GM12878 (cell line): ENCODE data around the gene PARVA.
"Not testable (repeated sequence)": the region's sequence is repeated elsewhere in the genome, so short reads cannot be mapped to it uniquely, and the experiment has no call there.

Experiments used
- CTCF ChIP-seq, 3 experiments: IDR thresholded peaks in 2 of 3; conservative IDR thresholded peaks in 1 of 3; 2 replicates each; pipeline ENCODE4 v1.5.1; 2011; ENCODE audit warnings: low read depth in 3 of 3, low read length in 3 of 3, mild to moderate bottlenecking in 3 of 3, control low read depth in 2 of 3, moderate library complexity in 2 of 3, inconsistent platforms in 1 of 3, mixed read lengths in 1 of 3; ENCODE audit not compliant: control insufficient read depth in 2 of 3, insufficient read depth in 1 of 3; ENCODE audit errors: extremely low read depth in 1 of 3
- SREBF2 ChIP-seq: IDR thresholded peaks from 2 replicates; pipeline ENCODE4 v1.6.1; 2012; ENCODE audit warnings: mild to moderate bottlenecking, low read length

DNA sequence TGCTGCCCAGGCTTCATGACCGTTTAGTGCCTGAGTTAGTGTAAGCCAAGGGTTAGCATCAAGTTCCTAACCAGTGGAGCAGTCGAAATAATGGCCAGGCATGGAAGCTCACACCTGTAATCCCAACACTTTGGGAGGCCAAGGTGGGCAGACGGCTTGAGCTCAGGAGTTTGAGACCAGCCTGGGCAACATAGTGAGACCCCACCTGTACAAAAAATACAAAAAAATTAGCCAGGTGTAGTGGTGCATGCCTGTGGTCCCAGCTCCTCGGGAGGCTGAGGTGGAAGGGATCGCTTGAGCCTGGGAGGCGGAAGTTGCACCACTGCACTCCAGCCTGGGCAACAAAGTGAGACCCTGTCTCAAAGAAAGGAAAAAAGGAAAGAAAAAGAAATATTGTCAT, 143.2 kb downstream of the PARVA start:
- TF ChIP-seq CTCF (IDR thresholded peaks at IDR 0.05 in 2 of 3, conservative IDR thresholded peaks at IDR 0.05 in 1 of 3; ENCODE audit: control insufficient read depth in 2 of 3, extremely low read depth in 1 of 3, insufficient read depth in 1 of 3, low read depth in 3 of 3, low read length in 3 of 3); SREBF2: not testable (repeated sequence)
